ENCODE measurements around the gene CAMK2A.
A peak's percentile ranks its signal among the peaks of the same experiment; 100 is the strongest.

Gene CAMK2A

GRCh38 chr5:150184990-150185912 lies 104.3 kb downstream of the CAMK2A start:
- DNase-seq (ENCODE audit: low read depth), result no peak

- DNase-seq (ENCODE audit: low read depth), result no peak
Measured at GRCh38 chr5:150184006-150184405, 105.6 kb downstream of the CAMK2A start.

- no peak for DNase-seq (ENCODE audit: low read depth)
Measured at GRCh38 chr5:150183436-150183835, 106.1 kb downstream of the CAMK2A start.

GRCh38 chr5:150182774-150183173 lies 106.8 kb downstream of the CAMK2A start:
- no peak for DNase-seq (ENCODE audit: low read depth)

GRCh38 chr5:150181766-150182545 lies 107.6 kb downstream of the CAMK2A start:
- DNase-seq (ENCODE audit: low read depth), result no peak

- no peak for DNase-seq (ENCODE audit: low read depth)
Measured at GRCh38 chr5:150181027-150181426, 108.5 kb downstream of the CAMK2A start.

- peak; percentile 73 for DNase-seq (ENCODE audit: low read depth)
Measured at GRCh38 chr5:150180241-150181026, 109.1 kb downstream of the CAMK2A start.

- DNase-seq (ENCODE audit: low read depth), result peak; percentile 35
Measured at GRCh38 chr5:150179019-150179620, 110.5 kb downstream of the CAMK2A start.

- DNase-seq (ENCODE audit: low read depth), result no peak
Measured at GRCh38 chr5:150178262-150178661, 111.3 kb downstream of the CAMK2A start.

- no peak for DNase-seq (ENCODE audit: low read depth)
Measured at GRCh38 chr5:150177721-150178120, 111.9 kb downstream of the CAMK2A start.

- peak; percentile 77 for DNase-seq (ENCODE audit: low read depth)
Measured at GRCh38 chr5:150176745-150177477, 112.7 kb downstream of the CAMK2A start.

- no peak for DNase-seq (ENCODE audit: low read depth)
Measured at GRCh38 chr5:150175536-150175935, 114.0 kb downstream of the CAMK2A start.

- no peak for DNase-seq (ENCODE audit: low read depth)
Measured at GRCh38 chr5:150175076-150175475, 114.5 kb downstream of the CAMK2A start.

- no peak for DNase-seq (ENCODE audit: low read depth)
Measured at GRCh38 chr5:150174285-150174684, 115.3 kb downstream of the CAMK2A start.

GRCh38 chr5:150173161-150173560 lies 116.4 kb downstream of the CAMK2A start:
- no peak for DNase-seq (ENCODE audit: low read depth)

- DNase-seq (ENCODE audit: low read depth), result no peak
Measured at GRCh38 chr5:150172556-150172955, 117.0 kb downstream of the CAMK2A start.

GRCh38 chr5:150172145-150172544 lies 117.4 kb downstream of the CAMK2A start:
- peak; percentile 53 for DNase-seq (ENCODE audit: low read depth)
